ENCODE results near the gene GLB1L2.
A peak's percentile ranks its signal among the peaks of the same experiment; 100 is the strongest.

GRCh38 chr11:134360050-134360835 lies 28.5 kb downstream of the GLB1L2 start:
- TF ChIP-seq CTCF (IDR thresholded peaks at IDR 0.05) (peak; percentile 46 to 97 (median 88)), POLR2A (IDR thresholded peaks at IDR 0.05) (no peak)

Data from thyroid gland (tissue), 4 donors.